Activated T-helper 17 cell treated with anti-CD3 and anti-CD28 coated beads, Interleukin-2, amount 50 U/mL, for 72 hours (primary cell): Measurements from ENCODE around the gene ALKBH4. TPM values are rescaled to one million over a fixed set of nuclear protein-coding genes. Genes with fewer than 3 reads are reported as not detected.
A peak's percentile ranks its signal among the peaks of the same experiment; 100 is the strongest.
"Not testable (repeated sequence)": the region's sequence is repeated elsewhere in the genome, so short reads cannot be mapped to it uniquely, and the experiment has no call there.

Experiments
- ATAC-seq: fragments of 150-1000 bp; cut with Tn5 transposase; replicated peaks from 2 replicates; pipeline ENCODE4 v1.10.0; 2021; ENCODE audit warnings: mild to moderate bottlenecking, moderate library complexity
- H3K27ac Mint-ChIP-seq: one replicate; pipeline ENCODE4 v1.8.0; 2022; ENCODE audit warnings: mixed read lengths
- H3K27me3 Mint-ChIP-seq: one replicate; pipeline ENCODE4 v1.8.0; 2022; ENCODE audit warnings: mixed read lengths
- H3K36me3 Mint-ChIP-seq: one replicate; pipeline ENCODE4 v1.8.0; 2022; ENCODE audit warnings: low read depth, mild to moderate bottlenecking, mixed read lengths
- H3K4me1 Mint-ChIP-seq: one replicate; pipeline ENCODE4 v1.8.0; 2022; ENCODE audit warnings: mixed read lengths
- H3K4me3 Mint-ChIP-seq: one replicate; pipeline ENCODE4 v1.8.0; 2022; ENCODE audit warnings: mild to moderate bottlenecking, mixed read lengths
- H3K9me3 Mint-ChIP-seq: one replicate; pipeline ENCODE4 v1.8.0; 2022; ENCODE audit warnings: mixed read lengths
- total RNA-seq, 2 donors: library from RNA; stranded (reverse); gene quantifications; one replicate each; pipeline ENCODE4 v1.2.3, GENCODE V29; 2022

The ALKBH4 gene
- total RNA-seq, 2 donors from 2014 or later: 9.0 to 9.2 TPM

- no peak for ATAC-seq
- Mint-ChIP-seq H3K4me3 (no peak overlapping the region), H3K27me3 (no peaks in the 10 kb centered on the region), H3K27ac (no peak overlapping the region), H3K36me3 (peaks cover 99% of the 10 kb centered on the region), H3K9me3 (no peaks in the 10 kb centered on the region), H3K4me1 (peaks cover 26% of the 10 kb centered on the region)
These were observed 51.1 kb downstream of the ALKBH4 start for GRCh38 chr7:102413611-102414010.

GRCh38 chr7:102413091-102413490, 51.6 kb downstream of the ALKBH4 start:
- Mint-ChIP-seq H3K27me3 (no peaks in the 10 kb centered on the region), H3K27ac (no peak overlapping the region), H3K36me3 (peaks cover 99% of the 10 kb centered on the region), H3K9me3 (no peaks in the 10 kb centered on the region), H3K4me3 (no peak overlapping the region), H3K4me1 (peaks cover 22% of the 10 kb centered on the region)
- ATAC-seq: no peak

GRCh38 chr7:102412548-102412947, 52.1 kb downstream of the ALKBH4 start:
- Mint-ChIP-seq H3K27me3 (no peaks in the 10 kb centered on the region), H3K36me3 (peaks cover 99% of the 10 kb centered on the region), H3K4me1 (peaks cover 22% of the 10 kb centered on the region), H3K27ac (no peak overlapping the region), H3K9me3 (no peaks in the 10 kb centered on the region), H3K4me3 (no peak overlapping the region)
- ATAC-seq: no peak

- ATAC-seq: no peak
- peaks cover 9% of the 10 kb centered on the region for H3K4me1 Mint-ChIP-seq
- H3K9me3 Mint-ChIP-seq: no peaks in the 10 kb centered on the region
- H3K27me3 Mint-ChIP-seq: no peaks in the 10 kb centered on the region
- peaks cover 99% of the 10 kb centered on the region for H3K36me3 Mint-ChIP-seq
- H3K4me3 Mint-ChIP-seq: no peak overlapping the region
- H3K27ac Mint-ChIP-seq: peak overlapping the region; percentile 30
These were observed 53.7 kb downstream of the ALKBH4 start for GRCh38 chr7:102410918-102411317.

- no peak overlapping the region for H3K4me3 Mint-ChIP-seq
- peaks cover 99% of the 10 kb centered on the region for H3K36me3 Mint-ChIP-seq
- H3K27me3 Mint-ChIP-seq: no peaks in the 10 kb centered on the region
- H3K4me1 Mint-ChIP-seq: peaks cover under 1% of the 10 kb centered on the region
- no peak for ATAC-seq
- no peaks in the 10 kb centered on the region for H3K9me3 Mint-ChIP-seq
- peak overlapping the region; percentile 76 for H3K27ac Mint-ChIP-seq
These were observed 54.5 kb downstream of the ALKBH4 start for GRCh38 chr7:102410123-102410522.

GRCh38 chr7:102409340-102409739, 55.3 kb downstream of the ALKBH4 start:
- no peak overlapping the region for H3K4me3 Mint-ChIP-seq
- H3K36me3 Mint-ChIP-seq: peaks cover 100% of the 10 kb centered on the region
- ATAC-seq: no peak
- H3K4me1 Mint-ChIP-seq: no peaks in the 10 kb centered on the region
- peak overlapping the region; percentile 76 for H3K27ac Mint-ChIP-seq
- H3K9me3 Mint-ChIP-seq: no peaks in the 10 kb centered on the region
- H3K27me3 Mint-ChIP-seq: no peaks in the 10 kb centered on the region

- H3K27me3 Mint-ChIP-seq, H3K4me1 Mint-ChIP-seq, H3K9me3 Mint-ChIP-seq, H3K4me3 Mint-ChIP-seq: not testable (repeated sequence)
- ATAC-seq: peak; percentile 38
- Mint-ChIP-seq H3K27ac (peak overlapping the region; percentile 59), H3K36me3 (peaks cover 100% of the 10 kb centered on the region)
These were observed 56.1 kb downstream of the ALKBH4 start for GRCh38 chr7:102408530-102408929.

- no peaks in the 10 kb centered on the region for H3K27me3 Mint-ChIP-seq
- peak overlapping the region; percentile 59 for H3K27ac Mint-ChIP-seq
- peaks cover 100% of the 10 kb centered on the region for H3K36me3 Mint-ChIP-seq
- ATAC-seq: peak; percentile 51
- no peaks in the 10 kb centered on the region for H3K9me3 Mint-ChIP-seq
- no peaks in the 10 kb centered on the region for H3K4me1 Mint-ChIP-seq
- H3K4me3 Mint-ChIP-seq: no peak overlapping the region
These were observed 56.8 kb downstream of the ALKBH4 start for GRCh38 chr7:102407910-102408309.

Other genes with a start within 250 kb of the ALKBH4 start
- gene SH2B2, start 178.0 kb downstream of the ALKBH4 start, total RNA-seq: 10 to 100 TPM in 1 of 2 donors, 1 to 10 TPM in 1; 1.7 to 14.2 TPM
- gene SPDYE6, start 108.4 kb downstream of the ALKBH4 start, total RNA-seq: not detected
- 10 to 100 TPM; 41.7 to 76.6 TPM for gene PRKRIP1, start 68.5 kb downstream of the ALKBH4 start, total RNA-seq
- 10 to 100 TPM; 30.4 to 54.9 TPM for gene ORAI2, start 31.3 kb downstream of the ALKBH4 start, total RNA-seq
- 10 to 100 TPM; 14.8 to 20.6 TPM for gene LRWD1, start 121 bp upstream of the ALKBH4 start, total RNA-seq
- gene POLR2J, start 14.1 kb upstream of the ALKBH4 start, total RNA-seq: 10 to 100 TPM; 63.5 to 74.2 TPM
- 10 to 100 TPM; 14.1 to 23.3 TPM for gene RASA4B, start 52.9 kb upstream of the ALKBH4 start, total RNA-seq
- 10 to 100 TPM; 21.4 to 45.7 TPM for gene UPK3BL2, start 78.8 kb upstream of the ALKBH4 start, total RNA-seq
- not detected for gene SPDYE2, start 86.4 kb upstream of the ALKBH4 start, total RNA-seq
- 100 to 1,000 TPM in 1 of 2 donors, 10 to 100 TPM in 1; 76.6 to 101 TPM for gene POLR2J3, start 107.7 kb upstream of the ALKBH4 start, total RNA-seq
- 10 to 100 TPM; 29.6 to 62.9 TPM for gene RASA4, start 151.9 kb upstream of the ALKBH4 start, total RNA-seq
- 10 to 100 TPM; 37.5 to 55.6 TPM for gene UPK3BL1, start 177.9 kb upstream of the ALKBH4 start, total RNA-seq
- not detected for gene SPDYE2B, start 185.5 kb upstream of the ALKBH4 start, total RNA-seq
- 10 to 100 TPM; 25.9 to 34.1 TPM for gene POLR2J2, start 206.8 kb upstream of the ALKBH4 start, total RNA-seq